ENCODE results near the gene CD9.
"Not testable (repeated sequence)": the region's sequence is repeated elsewhere in the genome, so short reads cannot be mapped to it uniquely, and the experiment has no call there.

CD9 gene, protein sequence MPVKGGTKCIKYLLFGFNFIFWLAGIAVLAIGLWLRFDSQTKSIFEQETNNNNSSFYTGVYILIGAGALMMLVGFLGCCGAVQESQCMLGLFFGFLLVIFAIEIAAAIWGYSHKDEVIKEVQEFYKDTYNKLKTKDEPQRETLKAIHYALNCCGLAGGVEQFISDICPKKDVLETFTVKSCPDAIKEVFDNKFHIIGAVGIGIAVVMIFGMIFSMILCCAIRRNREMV

DNA sequence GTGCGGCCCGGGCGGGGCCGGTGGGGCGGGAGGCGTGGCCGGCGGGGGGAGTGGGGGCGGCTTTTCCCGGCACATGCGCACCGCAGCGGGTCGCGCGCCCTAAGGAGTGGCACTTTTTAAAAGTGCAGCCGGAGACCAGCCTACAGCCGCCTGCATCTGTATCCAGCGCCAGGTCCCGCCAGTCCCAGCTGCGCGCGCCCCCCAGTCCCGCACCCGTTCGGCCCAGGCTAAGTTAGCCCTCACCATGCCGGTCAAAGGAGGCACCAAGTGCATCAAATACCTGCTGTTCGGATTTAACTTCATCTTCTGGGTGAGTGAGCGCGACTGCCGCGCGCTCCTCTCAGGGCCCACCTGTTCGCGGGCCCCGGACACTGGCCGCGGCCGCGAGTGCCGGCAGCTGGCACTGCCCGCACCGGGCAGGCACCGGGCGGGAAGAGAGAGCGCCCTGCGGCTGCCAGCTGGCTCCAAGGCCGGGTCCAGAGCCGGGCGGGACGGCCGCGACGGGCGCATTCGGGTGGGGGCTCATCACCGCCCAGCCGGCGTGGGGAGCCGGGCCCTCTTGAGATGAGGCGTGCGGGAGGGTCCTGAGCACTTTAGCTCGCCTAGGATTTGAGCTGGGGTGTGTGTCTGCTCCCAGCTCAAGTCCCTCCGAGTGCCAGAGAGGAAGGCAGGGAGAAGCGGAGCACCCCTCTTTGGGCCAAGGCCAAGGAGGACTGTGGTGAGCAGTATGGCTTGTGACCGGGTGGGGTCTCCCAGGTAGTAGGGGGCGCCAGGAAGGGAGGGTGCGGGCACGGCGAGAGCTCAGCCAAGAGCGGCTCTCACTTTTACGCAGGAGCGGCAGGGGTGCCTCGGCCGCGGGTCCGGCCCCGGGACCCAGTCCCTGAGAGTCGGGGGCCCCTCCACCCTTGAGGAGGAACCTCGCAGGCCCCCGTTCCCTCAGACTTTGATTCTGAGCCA, at the start of gene CD9:
TSS of gene CD9 (plus strand) at position 145 of the 957 bp plus-strand sequence. CDS start at position 245, 100 bp downstream.
- DNase-seq = peak; percentile 32

DNA sequence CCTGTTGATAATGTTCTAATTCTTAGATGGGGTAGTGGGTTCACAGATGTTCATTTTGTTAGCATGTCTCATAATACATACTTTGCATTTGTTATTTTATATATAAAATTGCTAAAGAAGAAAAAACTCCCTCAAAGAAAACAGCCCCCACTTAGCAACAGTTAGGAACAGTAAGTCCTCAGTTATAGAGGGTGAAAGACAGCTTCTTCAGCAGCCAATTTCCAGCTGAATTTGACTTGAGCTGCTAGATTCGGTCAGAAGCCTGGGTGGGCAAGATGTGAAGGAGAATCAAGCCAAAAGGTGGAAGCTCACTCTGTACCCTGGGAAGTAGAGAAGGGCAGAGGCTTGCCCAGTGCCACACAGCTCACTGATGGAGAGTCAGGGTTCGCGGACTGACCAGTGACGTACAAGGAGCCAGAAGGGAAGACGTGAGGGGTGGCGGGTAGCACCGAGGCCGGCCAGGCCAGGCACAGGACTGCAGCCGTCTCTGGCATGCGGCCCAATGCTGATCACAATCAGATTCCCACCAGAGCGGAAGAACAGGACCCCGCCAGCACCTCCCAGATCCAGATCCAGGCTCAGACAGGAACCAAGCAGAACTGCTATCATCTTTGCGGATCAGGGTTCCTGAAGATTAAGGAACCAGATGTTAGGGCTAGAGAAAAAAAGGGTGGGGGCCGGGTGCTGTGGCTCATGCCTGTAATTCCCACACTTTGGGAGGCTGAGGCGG, 45.3 kb upstream of the CD9 start:
- no peak for DNase-seq

DNA sequence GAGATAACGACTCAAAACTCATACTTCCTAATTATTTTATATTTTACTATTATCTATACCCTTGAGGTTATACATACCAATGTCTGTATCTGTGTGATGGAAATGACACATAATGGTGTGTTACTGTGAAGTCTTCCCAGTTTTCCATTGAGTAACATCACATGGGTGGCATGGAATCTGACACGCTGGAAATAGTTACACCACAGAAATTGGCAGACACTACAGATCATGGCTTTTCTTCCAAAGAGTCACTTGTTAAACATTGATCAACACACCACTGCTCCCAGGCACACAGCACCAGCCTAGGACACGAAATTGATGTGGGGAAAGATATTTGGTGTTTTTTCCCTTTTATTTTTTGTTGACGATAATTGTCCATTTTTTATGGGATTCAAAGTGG, 42.7 kb upstream of the CD9 start:
- no peak for DNase-seq

DNA sequence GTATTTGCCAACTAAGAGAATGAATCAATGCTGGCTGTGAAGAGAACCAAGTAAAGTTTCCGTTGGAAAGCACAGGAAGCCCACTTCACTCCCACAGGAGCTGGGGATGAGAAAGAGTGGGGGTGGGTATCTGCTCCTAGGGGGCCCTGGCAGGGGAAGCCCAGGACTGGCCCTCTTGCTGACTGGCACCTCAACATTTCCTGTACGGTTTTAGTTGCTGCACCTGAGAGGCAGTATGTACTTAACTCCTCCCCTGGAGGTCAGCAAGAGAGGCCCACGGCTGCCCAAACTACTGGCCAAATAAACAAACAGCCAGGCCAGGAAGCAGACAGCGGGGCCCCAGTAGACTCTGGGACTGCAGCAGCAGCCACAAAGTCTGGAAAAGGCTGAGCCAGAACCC, 41.9 kb upstream of the CD9 start:
- DNase-seq = no peak

DNA sequence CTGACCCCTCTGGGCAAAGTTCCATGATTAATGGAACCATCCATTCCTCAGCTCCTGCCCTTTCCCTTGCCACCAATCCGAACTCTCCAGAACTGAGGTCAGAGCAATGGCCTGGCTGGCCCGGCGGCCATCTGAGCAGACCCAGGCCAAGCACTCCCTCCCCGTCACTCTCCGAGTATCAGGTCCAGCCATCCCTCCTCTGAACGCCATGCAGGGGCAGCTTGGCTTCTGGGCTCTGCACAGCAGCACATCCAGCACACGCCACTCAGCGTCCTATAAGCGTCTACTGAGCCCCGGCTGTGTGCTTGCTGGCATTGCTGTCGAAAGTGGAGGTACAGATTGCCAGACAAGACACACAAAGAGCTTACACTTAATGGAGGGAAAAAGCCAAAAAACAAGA, 41.5 kb upstream of the CD9 start:
- no peak for DNase-seq

DNA sequence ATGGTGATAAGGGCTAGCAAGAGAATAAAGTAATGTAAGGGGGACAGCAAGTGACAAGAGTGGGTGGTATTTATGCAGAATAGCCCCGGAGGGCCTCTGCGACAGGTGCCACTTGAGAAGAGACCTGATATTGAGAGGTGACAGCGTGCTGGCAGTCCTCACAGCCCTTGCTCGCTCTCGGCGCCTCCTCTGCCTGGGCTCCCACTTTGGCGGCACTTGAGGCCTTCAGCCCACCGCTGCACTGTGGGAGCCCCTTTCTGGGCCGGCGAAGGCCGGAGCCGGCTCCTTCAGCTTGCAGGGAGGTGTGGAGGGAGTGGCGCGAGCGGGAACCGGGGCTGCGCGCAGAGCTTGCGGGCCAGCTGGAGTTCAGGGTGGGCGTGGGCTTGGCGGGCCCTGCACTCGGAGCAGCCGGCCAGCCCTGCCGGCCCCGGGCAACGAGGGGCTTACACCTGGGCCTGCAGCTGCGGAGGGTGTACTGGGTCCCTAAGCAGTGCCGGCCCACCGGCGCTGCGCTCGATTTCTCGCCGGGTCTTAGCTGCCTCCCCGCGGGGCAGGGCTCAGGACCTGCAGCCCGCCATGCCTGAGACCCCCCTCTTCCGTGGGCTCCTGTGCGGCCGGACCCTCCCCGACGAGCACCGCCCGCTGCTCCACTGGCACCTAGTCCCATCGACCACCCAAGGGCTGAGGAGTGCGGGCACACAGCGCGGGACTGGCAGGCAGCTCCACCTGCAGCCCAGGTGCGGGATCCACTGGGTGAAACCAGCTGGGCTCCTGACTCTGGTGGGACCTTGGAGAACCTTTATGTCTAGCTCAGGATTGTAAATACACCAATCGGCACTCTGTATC, 40.8 kb upstream of the CD9 start:
- DNase-seq = not testable (repeated sequence)

DNA sequence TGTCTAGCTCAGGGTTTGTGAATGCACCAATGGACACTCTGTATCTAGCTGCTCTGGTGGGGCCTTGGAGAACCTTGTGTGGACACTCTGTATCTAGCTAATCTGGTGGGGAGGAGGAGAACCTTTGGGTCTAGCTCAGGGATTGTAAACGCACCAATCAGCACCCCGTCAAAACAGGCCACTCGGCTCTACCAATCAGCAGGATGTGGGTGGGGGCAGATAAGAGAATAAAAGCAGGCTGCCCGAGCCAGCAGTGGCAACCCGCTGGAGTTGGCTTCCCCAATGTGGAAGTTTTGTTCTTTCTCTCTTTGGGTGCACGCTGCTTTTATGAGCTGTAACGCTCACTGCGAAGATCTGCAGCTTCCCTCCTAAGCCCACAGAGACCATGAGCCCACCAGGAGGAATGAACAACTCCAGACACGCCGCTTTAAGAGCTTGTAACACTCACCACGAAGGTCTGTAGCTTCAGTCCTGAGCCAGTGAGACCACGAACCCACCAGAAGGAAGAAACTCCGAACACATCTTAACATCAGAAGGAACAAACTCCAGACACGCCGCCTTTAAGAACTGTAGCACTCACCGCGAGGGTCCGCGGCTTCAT, 40.1 kb upstream of the CD9 start:
- not testable (repeated sequence) for DNase-seq

DNA sequence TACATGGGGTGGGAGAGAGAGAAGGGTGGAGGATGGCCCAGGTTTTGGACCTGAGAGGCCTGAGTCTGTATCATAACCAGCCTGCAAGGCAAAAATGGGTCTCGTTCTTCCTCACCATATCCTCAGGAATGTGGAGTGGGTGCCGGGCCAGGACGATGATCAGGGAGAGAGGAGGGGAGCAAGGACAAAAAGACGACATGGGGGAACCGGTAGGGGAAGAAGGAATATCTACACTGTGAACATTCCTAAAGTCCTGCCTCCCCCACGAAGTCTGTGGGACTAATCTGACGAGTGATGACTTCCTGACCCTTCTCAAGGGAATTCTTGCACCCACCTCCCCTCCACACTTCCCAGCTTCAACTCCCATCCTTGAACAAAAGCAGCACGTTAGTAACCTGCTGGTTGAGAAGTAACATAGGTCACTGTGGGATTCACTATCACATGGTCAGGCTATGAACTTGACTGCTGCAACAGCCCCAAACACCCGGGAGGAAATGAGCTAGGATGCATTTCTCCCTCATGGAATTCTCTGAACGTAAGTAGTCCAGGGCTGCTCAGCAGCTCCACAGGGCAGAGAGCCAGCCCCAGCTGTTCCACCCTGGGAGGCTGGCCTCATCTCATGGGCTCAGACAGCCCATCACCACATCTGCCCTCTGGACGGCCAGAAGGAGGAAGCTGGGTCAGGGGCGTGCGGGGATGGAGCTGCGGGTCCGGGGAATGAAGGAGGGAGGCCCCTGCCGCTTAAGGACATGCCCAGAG, 38.9 kb upstream of the CD9 start:
- peak; percentile 76 for DNase-seq

DNA sequence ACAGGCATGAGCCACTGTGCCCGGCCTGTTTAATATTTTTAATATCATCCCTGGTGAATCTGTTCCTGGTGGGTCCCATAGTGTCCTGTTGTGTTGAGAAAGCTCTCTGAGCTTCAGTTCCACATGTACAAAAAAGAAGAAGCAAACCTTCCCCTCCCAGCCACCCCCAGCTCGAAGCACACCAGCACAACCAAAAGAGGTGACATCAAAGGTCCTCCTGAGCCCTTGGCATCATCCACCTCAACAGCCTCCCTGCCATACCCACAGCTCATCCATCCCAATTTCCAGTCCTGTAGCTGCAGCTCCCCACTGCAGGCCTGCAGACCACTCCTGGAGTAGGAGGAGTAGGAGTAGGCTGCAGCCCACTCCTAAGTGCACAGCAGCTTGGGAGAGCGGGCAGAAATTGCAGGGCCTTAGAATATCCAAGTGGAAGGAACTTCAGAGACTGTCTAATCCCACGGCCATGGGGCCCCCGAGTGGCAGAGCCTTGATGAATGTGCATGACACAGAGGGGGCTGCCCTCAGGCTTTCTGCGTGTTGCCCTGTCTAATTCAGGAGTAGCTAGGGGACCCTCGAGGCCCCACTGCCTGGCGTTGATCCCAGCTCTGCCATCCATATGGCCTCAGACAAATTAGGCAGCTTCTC, 36.7 kb upstream of the CD9 start:
- no peak for DNase-seq

DNA sequence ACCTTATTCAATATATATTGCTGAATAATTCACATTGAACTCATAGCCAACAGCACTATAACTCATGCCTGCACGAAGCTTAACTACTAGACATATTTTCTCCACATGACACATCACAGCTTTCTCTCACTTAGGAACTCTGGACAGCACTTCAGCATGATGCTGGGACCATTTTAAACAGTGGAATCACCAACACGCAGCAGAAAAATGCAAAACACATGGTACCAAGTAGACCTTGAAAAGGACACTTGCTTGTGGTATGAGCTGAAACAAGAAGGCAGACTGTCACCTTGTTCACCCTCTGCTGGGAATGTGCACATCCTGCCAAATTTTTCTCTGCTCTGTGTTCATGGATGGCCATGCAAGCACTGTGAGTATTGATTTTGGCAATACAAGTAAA, 34.8 kb upstream of the CD9 start:
- DNase-seq = no peak

DNA sequence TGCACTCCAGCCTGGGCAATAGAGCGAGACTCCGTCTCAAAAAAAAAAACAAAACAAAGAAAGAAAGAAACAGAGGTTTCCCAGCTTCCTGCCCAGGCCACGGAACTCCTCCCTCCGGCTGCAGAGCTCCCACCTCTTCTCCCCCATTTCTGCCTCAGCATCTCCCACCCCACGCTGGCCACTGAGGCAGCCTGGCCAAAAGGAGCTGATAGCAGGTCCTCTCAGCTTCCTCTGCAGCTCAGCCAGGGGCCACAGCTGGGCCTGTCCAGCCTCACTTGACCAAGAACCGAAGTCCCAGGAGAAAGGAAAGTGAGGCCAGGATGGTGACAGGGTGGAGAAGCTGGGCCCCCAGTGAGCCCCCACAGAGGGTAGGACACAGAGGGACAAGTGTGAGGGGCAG, 33.4 kb upstream of the CD9 start:
- DNase-seq = no peak

DNA sequence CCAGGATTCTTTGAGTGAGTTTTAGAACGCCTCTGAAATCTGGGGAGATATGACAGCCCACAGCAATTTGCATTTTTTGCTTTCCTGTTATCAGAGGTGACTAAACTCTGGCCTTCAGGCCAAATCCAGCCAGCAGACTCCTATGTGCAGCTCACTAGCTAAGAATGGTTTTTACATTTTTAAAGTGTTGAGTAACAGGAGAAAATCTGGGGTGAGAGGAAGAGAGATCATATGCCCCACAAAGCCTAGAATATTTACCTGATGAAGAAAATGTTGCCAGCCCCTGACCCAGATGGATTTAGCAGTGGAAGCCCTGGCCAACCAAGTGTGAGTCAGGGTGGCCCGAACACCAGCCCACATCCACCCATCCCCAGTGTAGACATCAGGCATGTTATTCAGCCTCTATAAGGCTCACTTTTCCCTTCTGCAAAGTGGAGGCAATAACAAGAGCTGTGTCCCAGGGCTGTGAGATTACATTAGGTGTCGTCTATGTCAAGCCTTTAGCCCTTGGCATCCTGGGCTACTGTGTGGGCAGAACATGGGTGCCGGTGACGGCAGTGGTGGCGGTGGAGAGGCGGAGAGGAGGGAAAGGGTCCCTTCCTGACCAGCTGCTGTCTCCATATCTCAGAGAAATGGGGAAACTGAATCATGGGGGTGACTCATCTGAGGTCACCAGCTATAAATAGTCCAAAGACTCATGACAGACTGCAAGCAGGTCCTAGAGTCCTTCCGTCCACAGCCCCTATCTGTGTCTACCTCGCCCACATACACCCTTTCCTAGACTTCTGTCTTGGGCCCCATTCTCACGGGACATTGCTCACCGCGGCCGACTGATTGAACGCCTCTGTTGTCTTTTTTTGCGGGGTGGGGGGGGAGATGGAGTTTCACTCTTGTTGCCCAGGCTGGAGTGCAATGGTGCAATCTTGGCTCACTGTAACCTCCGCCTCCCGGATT, 32.6 kb upstream of the CD9 start:
- DNase-seq = peak; percentile 96

DNA sequence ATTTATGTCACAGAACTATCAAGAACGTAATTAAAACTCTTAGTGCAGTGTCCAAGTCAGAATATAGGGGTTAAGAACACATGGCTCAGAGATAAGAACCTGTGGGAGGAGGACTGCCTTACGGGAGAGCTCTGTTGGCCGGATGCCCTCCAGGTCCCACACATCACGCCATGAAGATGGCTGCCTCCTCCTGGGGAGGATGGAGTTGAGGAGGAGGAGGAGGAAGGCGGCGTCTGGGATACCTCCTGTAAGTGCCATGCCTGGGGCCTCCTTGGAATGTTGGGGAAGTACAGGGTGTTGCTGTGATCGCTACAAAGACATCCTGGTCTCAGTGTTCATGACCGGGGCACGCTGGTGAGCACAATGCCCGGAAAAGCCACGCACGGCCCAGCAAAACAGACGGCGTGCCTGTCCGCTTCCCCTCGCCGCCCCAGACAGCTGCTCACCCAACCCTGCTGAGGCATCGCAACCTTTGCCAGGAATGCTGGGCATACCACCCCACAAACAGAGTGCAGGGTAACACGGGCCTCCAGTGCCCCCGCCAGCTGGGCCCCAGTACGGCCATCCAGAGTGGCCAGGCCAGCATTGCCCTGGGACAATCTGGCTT, 28.7 kb upstream of the CD9 start:
- DNase-seq = peak; percentile 92

DNA sequence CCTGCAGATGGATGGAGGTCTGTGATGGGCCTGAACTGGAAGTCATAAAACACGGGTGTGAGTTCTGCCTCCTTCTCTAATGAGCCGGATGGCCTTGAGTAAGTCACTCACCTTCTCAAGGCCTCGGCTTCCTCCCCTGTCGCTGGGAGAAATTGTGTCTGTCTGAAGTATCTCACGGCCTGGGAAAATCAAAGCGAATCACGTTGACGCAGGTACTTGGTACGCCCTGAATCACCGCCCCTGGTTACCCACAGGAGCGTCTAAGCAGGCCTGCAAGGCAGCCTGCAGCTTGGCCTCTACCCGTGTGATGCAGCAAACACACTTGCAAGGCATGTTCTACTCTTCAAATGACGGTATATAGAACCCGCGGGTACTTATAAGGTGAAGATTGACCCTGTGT, 28.1 kb upstream of the CD9 start:
- no peak for DNase-seq

DNA sequence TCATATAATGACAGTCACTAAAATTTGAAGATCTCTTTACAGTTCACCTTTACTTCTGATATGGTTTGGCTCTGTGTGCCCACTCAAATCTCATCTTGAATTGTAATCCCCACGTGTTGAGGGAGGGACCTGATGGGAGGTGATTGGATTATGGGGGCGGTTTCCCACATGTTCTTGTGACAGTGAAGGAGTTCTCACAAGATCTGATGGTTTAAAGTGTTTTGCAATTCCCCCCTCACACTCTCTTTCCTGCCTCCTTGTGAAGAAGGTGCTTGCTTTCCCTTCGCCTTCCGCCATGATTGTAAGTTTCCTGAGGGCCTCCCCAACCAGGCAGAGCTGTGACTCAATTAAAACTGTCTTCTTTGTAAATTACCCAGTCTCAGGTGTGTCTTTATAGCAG, 27.3 kb upstream of the CD9 start:
- no peak for DNase-seq

DNA sequence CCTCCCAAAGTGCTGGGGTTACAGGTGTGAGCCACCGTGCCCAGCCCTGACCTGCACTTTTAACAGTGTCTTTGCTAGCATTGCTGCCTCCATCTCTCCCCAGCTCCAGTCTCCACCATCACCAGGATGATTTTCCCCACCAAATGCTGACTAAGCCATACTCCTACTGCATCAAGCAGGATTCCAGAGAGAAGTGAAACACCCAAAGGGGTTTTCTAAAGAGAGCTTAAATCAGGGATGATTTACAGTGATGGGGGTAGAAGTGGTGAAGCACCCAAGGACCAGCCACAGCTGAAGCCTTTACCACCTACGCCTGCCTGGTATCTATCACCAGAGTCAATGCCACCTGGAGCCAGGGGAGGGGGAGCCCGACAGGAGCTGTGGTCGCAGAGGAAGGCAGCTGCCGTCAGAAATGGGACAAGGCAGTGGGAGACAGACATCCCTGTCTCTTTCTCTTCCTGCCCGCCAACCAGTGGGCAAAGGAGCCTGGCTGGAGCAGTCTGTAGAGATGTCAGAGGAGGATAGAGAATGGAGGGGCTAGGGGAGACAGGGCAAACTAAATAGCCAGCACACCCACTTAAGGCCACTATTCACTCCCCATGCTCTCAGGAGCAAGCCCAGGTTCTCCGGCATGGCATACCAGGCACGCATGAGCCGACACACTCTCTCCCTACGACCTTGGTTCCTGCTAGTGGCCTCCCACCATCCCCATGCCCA, 22.4 kb upstream of the CD9 start:
- DNase-seq = peak; percentile 45

DNA sequence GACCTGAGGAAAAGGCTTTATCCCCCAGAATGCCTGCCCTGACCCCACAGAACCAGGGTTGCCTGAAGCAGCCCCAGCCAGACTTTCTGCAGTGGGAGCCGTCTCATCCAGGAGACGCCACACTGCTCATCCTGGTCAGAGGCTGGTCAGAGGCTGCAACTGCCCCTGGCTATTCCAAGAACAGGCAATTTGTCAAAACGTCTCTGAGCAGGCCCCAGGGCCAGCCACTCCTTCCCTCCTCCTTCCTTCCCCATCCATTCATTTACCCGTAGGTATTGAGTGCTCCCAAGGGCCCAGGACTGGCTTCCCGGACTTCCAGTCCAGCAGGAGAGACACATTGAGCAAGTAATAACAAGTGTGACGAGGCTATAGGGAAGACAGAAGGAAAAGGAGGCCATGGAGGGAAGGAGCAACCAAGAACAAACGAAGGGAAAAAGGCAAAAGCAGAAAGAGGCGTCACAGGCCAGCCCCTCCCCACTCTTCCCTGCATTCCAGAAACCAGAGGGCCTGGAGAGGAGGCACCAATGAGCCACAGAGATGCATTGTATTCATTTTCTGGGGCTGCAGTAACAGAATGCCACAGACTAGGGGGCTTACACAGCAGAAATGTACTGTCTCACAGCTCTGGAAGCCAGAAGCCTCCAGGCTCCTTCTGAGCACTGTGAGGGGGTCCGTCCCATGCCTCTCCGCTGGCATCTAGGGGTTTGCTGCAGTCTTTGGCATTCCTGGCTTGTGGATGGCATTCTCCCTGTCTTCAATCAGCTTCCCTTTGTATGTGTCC, 21.0 kb upstream of the CD9 start:
- DNase-seq = peak; percentile 87
